Measurements from ENCODE around the gene FOXN1. TPM values are rescaled to one million over a fixed set of nuclear protein-coding genes. Genes with fewer than 3 reads are reported as not detected.

FOXN1 gene
- total RNA-seq, 1 donor from 2014 or later: not detected

GRCh38 chr17:28468781-28469180 is 37.4 kb upstream of the FOXN1 start:
- DNase-seq (ENCODE audit: low read depth): no peak

DNA sequence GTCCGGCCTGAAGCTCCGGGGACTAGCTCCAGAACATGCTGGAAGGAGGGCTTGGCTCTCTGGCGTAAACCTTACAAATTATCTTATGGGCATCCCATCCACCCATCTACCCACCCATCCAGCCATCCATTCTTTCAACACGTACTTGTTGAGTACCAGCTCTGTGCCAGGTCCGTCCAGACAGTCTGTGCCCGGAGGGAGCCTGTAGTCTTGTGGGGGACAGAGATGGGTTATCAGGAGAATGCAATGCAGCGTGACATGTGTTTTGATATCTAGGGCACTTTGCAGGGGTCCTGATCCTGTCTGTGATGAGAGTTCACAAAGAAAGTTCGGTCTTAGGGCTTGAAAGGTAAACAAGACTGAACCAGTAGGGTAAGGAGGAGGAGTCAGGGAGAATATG is 36.8 kb upstream of the FOXN1 start:
- TF ChIP-seq, protein P1, sequence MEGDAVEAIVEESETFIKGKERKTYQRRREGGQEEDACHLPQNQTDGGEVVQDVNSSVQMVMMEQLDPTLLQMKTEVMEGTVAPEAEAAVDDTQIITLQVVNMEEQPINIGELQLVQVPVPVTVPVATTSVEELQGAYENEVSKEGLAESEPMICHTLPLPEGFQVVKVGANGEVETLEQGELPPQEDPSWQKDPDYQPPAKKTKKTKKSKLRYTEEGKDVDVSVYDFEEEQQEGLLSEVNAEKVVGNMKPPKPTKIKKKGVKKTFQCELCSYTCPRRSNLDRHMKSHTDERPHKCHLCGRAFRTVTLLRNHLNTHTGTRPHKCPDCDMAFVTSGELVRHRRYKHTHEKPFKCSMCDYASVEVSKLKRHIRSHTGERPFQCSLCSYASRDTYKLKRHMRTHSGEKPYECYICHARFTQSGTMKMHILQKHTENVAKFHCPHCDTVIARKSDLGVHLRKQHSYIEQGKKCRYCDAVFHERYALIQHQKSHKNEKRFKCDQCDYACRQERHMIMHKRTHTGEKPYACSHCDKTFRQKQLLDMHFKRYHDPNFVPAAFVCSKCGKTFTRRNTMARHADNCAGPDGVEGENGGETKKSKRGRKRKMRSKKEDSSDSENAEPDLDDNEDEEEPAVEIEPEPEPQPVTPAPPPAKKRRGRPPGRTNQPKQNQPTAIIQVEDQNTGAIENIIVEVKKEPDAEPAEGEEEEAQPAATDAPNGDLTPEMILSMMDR (conservative IDR thresholded peaks at IDR 0.05; ENCODE audit: low read depth, low read length): no peak

More at GRCh38 chr17:28468781-28469180, 37.4 kb upstream of the FOXN1 start:
- no peak overlapping the region for H3K4me3 ChIP-seq (ENCODE audit: low read depth, low read length)
- TF ChIP-seq, protein P1 (conservative IDR thresholded peaks at IDR 0.05; ENCODE audit: low read depth, low read length): no peak

GRCh38 chr17:28470266-28470913 is 35.8 kb upstream of the FOXN1 start:
- H3K4me3 ChIP-seq (ENCODE audit: low read depth, low read length): no peak overlapping the region
- DNase-seq (ENCODE audit: low read depth): no peak
- TF ChIP-seq, protein P1 (conservative IDR thresholded peaks at IDR 0.05; ENCODE audit: low read depth, low read length): no peak

More for the DNA sequence above, 36.8 kb upstream of the FOXN1 start:
- no peak for DNase-seq (ENCODE audit: low read depth)
- H3K4me3 ChIP-seq (ENCODE audit: low read depth, low read length): no peak overlapping the region

GRCh38 chr17:28470914-28471366 is 35.2 kb upstream of the FOXN1 start:
- TF ChIP-seq, protein P1 (conservative IDR thresholded peaks at IDR 0.05; ENCODE audit: low read depth, low read length): no peak
- no peak overlapping the region for H3K4me3 ChIP-seq (ENCODE audit: low read depth, low read length)
- DNase-seq (ENCODE audit: low read depth): no peak

GRCh38 chr17:28471531-28472342 is 34.4 kb upstream of the FOXN1 start:
- no peak overlapping the region for H3K4me3 ChIP-seq (ENCODE audit: low read depth, low read length)
- TF ChIP-seq, protein P1 (conservative IDR thresholded peaks at IDR 0.05; ENCODE audit: low read depth, low read length): no peak
- DNase-seq (ENCODE audit: low read depth): no peak

- TF ChIP-seq, protein P1 (conservative IDR thresholded peaks at IDR 0.05; ENCODE audit: low read depth, low read length): no peak
- DNase-seq (ENCODE audit: low read depth): no peak
- H3K4me3 ChIP-seq (ENCODE audit: low read depth, low read length): no peak overlapping the region
Measured at GRCh38 chr17:28472871-28473497, 33.2 kb upstream of the FOXN1 start.
